ENCODE results near the gene ALKBH8.
A peak's percentile ranks its signal among the peaks of the same experiment; 100 is the strongest.
"Not testable (repeated sequence)": the region's sequence is repeated elsewhere in the genome, so short reads cannot be mapped to it uniquely, and the experiment has no call there.

ALKBH8 gene

GRCh38 chr11:107577346-107577711, 11.8 kb upstream of the ALKBH8 start:
- Histone ChIP-seq H3K9ac (ENCODE audit: low read depth in 1 of 2, low read length in 2 of 2) (no peak overlapping the region), H3K27ac (ENCODE audit: low read depth in 2 of 2, low read length in 2 of 2) (no peak overlapping the region), H3K36me3 (ENCODE audit: control insufficient read depth in 2 of 2, insufficient read depth in 2 of 2, low read length in 2 of 2) (no peaks in the 10 kb centered on the region), H3K9me3 (ENCODE audit: control insufficient read depth in 2 of 2, low read length in 2 of 2) (no peaks in the 10 kb centered on the region), H3K4me3 (ENCODE audit: low read length in 2 of 2) (no peak overlapping the region), H3K27me3 (ENCODE audit: control insufficient read depth in 2 of 2, insufficient read depth in 2 of 2, low read length in 2 of 2) (no peaks in the 10 kb centered on the region), H3K4me1 (ENCODE audit: control insufficient read depth in 2 of 2, insufficient read depth in 2 of 2, low read length in 2 of 2) (no peaks in the 10 kb centered on the region)

GRCh38 chr11:107576497-107577345, 11.2 kb upstream of the ALKBH8 start:
- H3K9ac ChIP-seq (ENCODE audit: low read depth in 1 of 2, low read length in 2 of 2); H3K9me3 ChIP-seq (ENCODE audit: control insufficient read depth in 2 of 2, low read length in 2 of 2); H3K27me3 ChIP-seq (ENCODE audit: control insufficient read depth in 2 of 2, insufficient read depth in 2 of 2, low read length in 2 of 2); H3K4me1 ChIP-seq (ENCODE audit: control insufficient read depth in 2 of 2, insufficient read depth in 2 of 2, low read length in 2 of 2); H3K4me3 ChIP-seq (ENCODE audit: low read length in 2 of 2); H3K36me3 ChIP-seq (ENCODE audit: control insufficient read depth in 2 of 2, insufficient read depth in 2 of 2, low read length in 2 of 2); H3K27ac ChIP-seq (ENCODE audit: low read depth in 2 of 2, low read length in 2 of 2): not testable (repeated sequence)

GRCh38 chr11:107573438-107573837, 7.9 kb upstream of the ALKBH8 start:
- Histone ChIP-seq H3K9me3 (ENCODE audit: control insufficient read depth in 2 of 2, low read length in 2 of 2) (no peaks in the 10 kb centered on the region), H3K9ac (ENCODE audit: low read depth in 1 of 2, low read length in 2 of 2) (no peak overlapping the region)

GRCh38 chr11:107570015-107570414, 4.5 kb upstream of the ALKBH8 start:
- Histone ChIP-seq H3K9me3 (ENCODE audit: control insufficient read depth in 2 of 2, low read length in 2 of 2) (no peaks in the 10 kb centered on the region), H3K4me1 (ENCODE audit: control insufficient read depth in 2 of 2, insufficient read depth in 2 of 2, low read length in 2 of 2) (peaks cover 0 to 3% of the 10 kb centered on the region in 2 donors), H3K9ac (ENCODE audit: low read depth in 1 of 2, low read length in 2 of 2) (no peak overlapping the region), H3K4me3 (ENCODE audit: low read length in 2 of 2) (no peak overlapping the region), H3K27ac (ENCODE audit: low read depth in 2 of 2, low read length in 2 of 2) (no peak overlapping the region), H3K27me3 (ENCODE audit: control insufficient read depth in 2 of 2, insufficient read depth in 2 of 2, low read length in 2 of 2) (no peaks in the 10 kb centered on the region), H3K36me3 (ENCODE audit: control insufficient read depth in 2 of 2, insufficient read depth in 2 of 2, low read length in 2 of 2) (no peaks in the 10 kb centered on the region)

More at GRCh38 chr11:107573438-107573837, 7.9 kb upstream of the ALKBH8 start:
- no peak overlapping the region for H3K27ac ChIP-seq (ENCODE audit: low read depth in 2 of 2, low read length in 2 of 2)
- no peaks in the 10 kb centered on the region for H3K36me3 ChIP-seq (ENCODE audit: control insufficient read depth in 2 of 2, insufficient read depth in 2 of 2, low read length in 2 of 2)
- H3K4me1 ChIP-seq (ENCODE audit: control insufficient read depth in 2 of 2, insufficient read depth in 2 of 2, low read length in 2 of 2): no peaks in the 10 kb centered on the region
- H3K27me3 ChIP-seq (ENCODE audit: control insufficient read depth in 2 of 2, insufficient read depth in 2 of 2, low read length in 2 of 2): no peaks in the 10 kb centered on the region
- no peak overlapping the region for H3K4me3 ChIP-seq (ENCODE audit: low read length in 2 of 2)

GRCh38 chr11:107567739-107568335, 2.3 kb upstream of the ALKBH8 start:
- Histone ChIP-seq H3K4me3 (ENCODE audit: low read length in 2 of 2) (no peak overlapping the region), H3K27me3 (ENCODE audit: control insufficient read depth in 2 of 2, insufficient read depth in 2 of 2, low read length in 2 of 2) (no peaks in the 10 kb centered on the region), H3K4me1 (ENCODE audit: control insufficient read depth in 2 of 2, insufficient read depth in 2 of 2, low read length in 2 of 2) (peaks cover 0 to 7% of the 10 kb centered on the region in 2 donors), H3K9me3 (ENCODE audit: control insufficient read depth in 2 of 2, low read length in 2 of 2) (no peaks in the 10 kb centered on the region), H3K36me3 (ENCODE audit: control insufficient read depth in 2 of 2, insufficient read depth in 2 of 2, low read length in 2 of 2) (no peaks in the 10 kb centered on the region), H3K9ac (ENCODE audit: low read depth in 1 of 2, low read length in 2 of 2) (no peak overlapping the region), H3K27ac (ENCODE audit: low read depth in 2 of 2, low read length in 2 of 2) (no peak overlapping the region)

GRCh38 chr11:107566569-107566968, 1.0 kb upstream of the ALKBH8 start:
- Histone ChIP-seq H3K36me3 (ENCODE audit: control insufficient read depth in 2 of 2, insufficient read depth in 2 of 2, low read length in 2 of 2) (no peaks in the 10 kb centered on the region), H3K27ac (ENCODE audit: low read depth in 2 of 2, low read length in 2 of 2) (no peak overlapping the region), H3K27me3 (ENCODE audit: control insufficient read depth in 2 of 2, insufficient read depth in 2 of 2, low read length in 2 of 2) (no peaks in the 10 kb centered on the region), H3K4me3 (ENCODE audit: low read length in 2 of 2) (no peak overlapping the region), H3K9me3 (ENCODE audit: control insufficient read depth in 2 of 2, low read length in 2 of 2) (no peaks in the 10 kb centered on the region), H3K9ac (ENCODE audit: low read depth in 1 of 2, low read length in 2 of 2) (no peak overlapping the region), H3K4me1 (ENCODE audit: control insufficient read depth in 2 of 2, insufficient read depth in 2 of 2, low read length in 2 of 2) (peaks cover 0 to 7% of the 10 kb centered on the region in 2 donors)

- H3K27me3 ChIP-seq (ENCODE audit: control insufficient read depth in 2 of 2, insufficient read depth in 2 of 2, low read length in 2 of 2); H3K9me3 ChIP-seq (ENCODE audit: control insufficient read depth in 2 of 2, low read length in 2 of 2); H3K4me1 ChIP-seq (ENCODE audit: control insufficient read depth in 2 of 2, insufficient read depth in 2 of 2, low read length in 2 of 2); H3K36me3 ChIP-seq (ENCODE audit: control insufficient read depth in 2 of 2, insufficient read depth in 2 of 2, low read length in 2 of 2): not testable (repeated sequence)
- Histone ChIP-seq H3K27ac (ENCODE audit: low read depth in 2 of 2, low read length in 2 of 2) (peak overlapping the region; percentile 49 to 75), H3K9ac (ENCODE audit: low read depth in 1 of 2, low read length in 2 of 2) (peak overlapping the region; percentile 38 to 81), H3K4me3 (ENCODE audit: low read length in 2 of 2) (peak overlapping the region; percentile 83 to 100)
These were observed 493 bp upstream of the ALKBH8 start for GRCh38 chr11:107565955-107566501.

- no peaks in the 10 kb centered on the region for H3K36me3 ChIP-seq (ENCODE audit: control insufficient read depth in 2 of 2, insufficient read depth in 2 of 2, low read length in 2 of 2)
- H3K4me1 ChIP-seq (ENCODE audit: control insufficient read depth in 2 of 2, insufficient read depth in 2 of 2, low read length in 2 of 2): peaks cover 0 to 7% of the 10 kb centered on the region in 2 donors
- H3K9ac ChIP-seq (ENCODE audit: low read depth in 1 of 2, low read length in 2 of 2): peak overlapping the region; percentile 38 to 81
- no peaks in the 10 kb centered on the region for H3K27me3 ChIP-seq (ENCODE audit: control insufficient read depth in 2 of 2, insufficient read depth in 2 of 2, low read length in 2 of 2)
- H3K9me3 ChIP-seq (ENCODE audit: control insufficient read depth in 2 of 2, low read length in 2 of 2): no peaks in the 10 kb centered on the region
- H3K27ac ChIP-seq (ENCODE audit: low read depth in 2 of 2, low read length in 2 of 2): peak overlapping the region in 1 of 2 donors; percentile 75
- peak overlapping the region; percentile 83 to 100 for H3K4me3 ChIP-seq (ENCODE audit: low read length in 2 of 2)
These were observed 687 bp downstream of the ALKBH8 start for GRCh38 chr11:107564877-107565218.

- H3K27me3 ChIP-seq (ENCODE audit: control insufficient read depth in 2 of 2, insufficient read depth in 2 of 2, low read length in 2 of 2): no peaks in the 10 kb centered on the region
- H3K9ac ChIP-seq (ENCODE audit: low read depth in 1 of 2, low read length in 2 of 2): no peak overlapping the region
- H3K27ac ChIP-seq (ENCODE audit: low read depth in 2 of 2, low read length in 2 of 2): no peak overlapping the region
- H3K36me3 ChIP-seq (ENCODE audit: control insufficient read depth in 2 of 2, insufficient read depth in 2 of 2, low read length in 2 of 2): no peaks in the 10 kb centered on the region
- H3K4me1 ChIP-seq (ENCODE audit: control insufficient read depth in 2 of 2, insufficient read depth in 2 of 2, low read length in 2 of 2): peaks cover 0 to 7% of the 10 kb centered on the region in 2 donors
- no peaks in the 10 kb centered on the region for H3K9me3 ChIP-seq (ENCODE audit: control insufficient read depth in 2 of 2, low read length in 2 of 2)
- H3K4me3 ChIP-seq (ENCODE audit: low read length in 2 of 2): peak overlapping the region in 1 of 2 donors; percentile 32
These were observed 1.8 kb downstream of the ALKBH8 start for GRCh38 chr11:107563702-107564101.

GRCh38 chr11:107562647-107563208, 2.8 kb downstream of the ALKBH8 start:
- Histone ChIP-seq H3K9me3 (ENCODE audit: control insufficient read depth in 2 of 2, low read length in 2 of 2) (no peaks in the 10 kb centered on the region), H3K27ac (ENCODE audit: low read depth in 2 of 2, low read length in 2 of 2) (no peak overlapping the region)

More at GRCh38 chr11:107562647-107563208, 2.8 kb downstream of the ALKBH8 start:
- Histone ChIP-seq H3K4me3 (ENCODE audit: low read length in 2 of 2) (no peak overlapping the region), H3K9ac (ENCODE audit: low read depth in 1 of 2, low read length in 2 of 2) (no peak overlapping the region), H3K36me3 (ENCODE audit: control insufficient read depth in 2 of 2, insufficient read depth in 2 of 2, low read length in 2 of 2) (no peaks in the 10 kb centered on the region), H3K27me3 (ENCODE audit: control insufficient read depth in 2 of 2, insufficient read depth in 2 of 2, low read length in 2 of 2) (no peaks in the 10 kb centered on the region), H3K4me1 (ENCODE audit: control insufficient read depth in 2 of 2, insufficient read depth in 2 of 2, low read length in 2 of 2) (peaks cover 0 to 7% of the 10 kb centered on the region in 2 donors)

Data from mucosa of rectum (tissue), 2 donors.